ENCODE data around the gene NCOA1. TPM values are rescaled to one million over a fixed set of nuclear protein-coding genes. Genes with fewer than 3 reads are reported as not detected.

The NCOA1 gene
- total RNA-seq, 1 donor from 2014 or later: 29.0 TPM

GRCh38 chr2:24740142-24740541 is 249.1 kb downstream of the NCOA1 start:
- no peaks in the 10 kb centered on the region for H3K9me3 Mint-ChIP-seq (ENCODE audit: unreplicated experiment)
- H3K27ac Mint-ChIP-seq (ENCODE audit: unreplicated experiment): no peak overlapping the region
- peaks cover 4% of the 10 kb centered on the region for H3K4me1 Mint-ChIP-seq (ENCODE audit: unreplicated experiment)
- DNase-seq (ENCODE audit: extremely low spot score, unreplicated experiment): no peak
- H3K36me3 Mint-ChIP-seq (ENCODE audit: unreplicated experiment): peaks cover 33% of the 10 kb centered on the region
- H3K27me3 Mint-ChIP-seq (ENCODE audit: unreplicated experiment): no peaks in the 10 kb centered on the region
- TF ChIP-seq CTCF (IDR thresholded peaks at IDR 0.05): no peak
- no peak overlapping the region for H3K4me3 Mint-ChIP-seq (ENCODE audit: unreplicated experiment)

- Mint-ChIP-seq H3K36me3 (ENCODE audit: unreplicated experiment) (peaks cover 39% of the 10 kb centered on the region), H3K4me1 (ENCODE audit: unreplicated experiment) (peaks cover 4% of the 10 kb centered on the region), H3K9me3 (ENCODE audit: unreplicated experiment) (no peaks in the 10 kb centered on the region), H3K4me3 (ENCODE audit: unreplicated experiment) (no peak overlapping the region), H3K27ac (ENCODE audit: unreplicated experiment) (no peak overlapping the region), H3K27me3 (ENCODE audit: unreplicated experiment) (no peaks in the 10 kb centered on the region)
- DNase-seq (ENCODE audit: extremely low spot score, unreplicated experiment): no peak
- TF ChIP-seq CTCF (IDR thresholded peaks at IDR 0.05): no peak
These were observed 251.7 kb downstream of the NCOA1 start for GRCh38 chr2:24742730-24743129.

- no peak for DNase-seq (ENCODE audit: extremely low spot score, unreplicated experiment)
- Mint-ChIP-seq H3K27ac (ENCODE audit: unreplicated experiment) (no peak overlapping the region), H3K27me3 (ENCODE audit: unreplicated experiment) (no peaks in the 10 kb centered on the region), H3K4me3 (ENCODE audit: unreplicated experiment) (no peak overlapping the region), H3K9me3 (ENCODE audit: unreplicated experiment) (no peaks in the 10 kb centered on the region), H3K36me3 (ENCODE audit: unreplicated experiment) (peaks cover 39% of the 10 kb centered on the region), H3K4me1 (ENCODE audit: unreplicated experiment) (peaks cover 4% of the 10 kb centered on the region)
- TF ChIP-seq CTCF (IDR thresholded peaks at IDR 0.05): no peak
These were observed 252.9 kb downstream of the NCOA1 start for GRCh38 chr2:24743924-24744323.

- H3K36me3 Mint-ChIP-seq (ENCODE audit: unreplicated experiment): peaks cover 37% of the 10 kb centered on the region
- H3K27ac Mint-ChIP-seq (ENCODE audit: unreplicated experiment): no peak overlapping the region
- DNase-seq (ENCODE audit: extremely low spot score, unreplicated experiment): no peak
- no peak overlapping the region for H3K4me3 Mint-ChIP-seq (ENCODE audit: unreplicated experiment)
- no peaks in the 10 kb centered on the region for H3K9me3 Mint-ChIP-seq (ENCODE audit: unreplicated experiment)
- H3K4me1 Mint-ChIP-seq (ENCODE audit: unreplicated experiment): peaks cover 4% of the 10 kb centered on the region
- TF ChIP-seq CTCF (IDR thresholded peaks at IDR 0.05): no peak
- H3K27me3 Mint-ChIP-seq (ENCODE audit: unreplicated experiment): no peaks in the 10 kb centered on the region
These were observed 253.3 kb downstream of the NCOA1 start for GRCh38 chr2:24744356-24744755.

- no peak for TF ChIP-seq CTCF (IDR thresholded peaks at IDR 0.05)
- Mint-ChIP-seq H3K4me3 (ENCODE audit: unreplicated experiment) (no peak overlapping the region), H3K27me3 (ENCODE audit: unreplicated experiment) (no peaks in the 10 kb centered on the region), H3K9me3 (ENCODE audit: unreplicated experiment) (no peaks in the 10 kb centered on the region), H3K27ac (ENCODE audit: unreplicated experiment) (no peak overlapping the region), H3K36me3 (ENCODE audit: unreplicated experiment) (peaks cover 30% of the 10 kb centered on the region), H3K4me1 (ENCODE audit: unreplicated experiment) (no peaks in the 10 kb centered on the region)
- DNase-seq (ENCODE audit: extremely low spot score, unreplicated experiment): no peak
These were observed 254.8 kb downstream of the NCOA1 start for GRCh38 chr2:24745825-24746224.

Data from osteocyte (in vitro differentiated cells).